ENCODE measurements around the gene AHNAK. TPM values are rescaled to one million over a fixed set of nuclear protein-coding genes. Genes with fewer than 3 reads are reported as not detected.

Gene AHNAK
- total and polyA plus RNA-seq, 2 of the 8 experiments (the other 6 are each of a cell fraction or from before 2014, with no cell fraction given): 2.0 to 5.8 TPM

DNA sequence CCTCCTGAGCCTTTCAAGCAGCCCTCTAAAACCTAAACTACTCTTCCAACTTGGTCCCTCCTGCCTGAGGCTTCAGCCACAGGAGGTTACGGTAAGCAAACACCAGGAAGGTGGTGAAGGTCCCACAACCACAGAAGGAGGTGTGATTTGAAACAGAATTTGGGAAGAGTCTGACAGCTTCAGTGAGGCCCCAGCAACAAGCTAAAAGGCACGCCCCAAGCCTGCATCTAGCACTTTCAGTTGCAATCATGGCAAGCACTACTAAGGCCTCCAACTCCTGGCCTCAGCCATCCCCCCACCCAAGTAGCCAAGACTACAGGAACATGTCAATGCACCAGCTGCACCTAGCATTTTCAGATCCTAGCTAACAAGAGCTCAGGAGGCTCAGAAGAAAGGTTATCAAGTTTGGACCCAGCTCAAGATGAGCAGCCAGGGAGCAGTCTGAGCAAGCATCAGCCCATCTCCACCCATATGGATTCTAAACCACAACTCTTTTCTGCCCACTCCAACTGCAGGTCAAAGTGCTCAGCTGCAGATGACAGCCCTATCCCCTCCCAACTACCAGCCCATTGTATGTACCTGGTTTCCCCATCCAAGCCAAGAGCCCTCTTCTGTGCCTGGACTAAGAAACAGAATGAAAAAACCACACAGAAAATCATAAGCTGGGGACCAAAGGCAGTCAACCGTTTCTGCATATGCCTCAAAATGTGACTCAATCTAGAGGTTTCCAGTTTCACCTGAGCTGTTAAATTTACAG is 10.4 kb upstream of the AHNAK start (continued):
- TF ChIP-seq EP300 (IDR thresholded peaks at IDR 0.05; ENCODE audit: borderline replicate concordance in 1 of 2, low read depth in 2 of 2, low read length in 2 of 2): no peak
- no peak for TF ChIP-seq TBP (IDR thresholded peaks at IDR 0.05; ENCODE audit: low read depth, low read length)
- TF ChIP-seq CEBPB (IDR thresholded peaks at IDR 0.05; ENCODE audit: low read depth, low read length): no peak
- TF ChIP-seq SUZ12 (IDR thresholded peaks at IDR 0.05; ENCODE audit: low read length): no peak
- TF ChIP-seq NANOG (IDR thresholded peaks at IDR 0.05; ENCODE audit: insufficient read depth, low read depth, low read length, poor library complexity, severe bottlenecking): no peak
- no peak for TF ChIP-seq EGR1 (IDR thresholded peaks at IDR 0.05; ENCODE audit: borderline replicate concordance, low read depth, low read length)
